Tibial nerve (tissue), 3 donors: Measurements from ENCODE around the gene AMDHD1.

Source experiments
- POLR2A ChIP-seq, 2 donors: fragments of 450-650 bp; IDR thresholded peaks; one replicate each; pipeline ENCODE4 v1.6.1; 2017; ENCODE audit warnings: antibody characterized with exemption in 2 of 2, mild to moderate bottlenecking in 2 of 2, moderate library complexity in 2 of 2
- TF ChIP-seq, protein P1 (sequence below), 5 experiments: fragments of 200-600 bp in 3 of 5; fragments of 450-650 bp in 2 of 5; sonication (generic) in 3 of 5; IDR thresholded peaks; one replicate each; pipeline ENCODE4 v1.5.1; 2016 to 2019; ENCODE audit warnings: antibody characterized with exemption in 5 of 5, mild to moderate bottlenecking in 3 of 5, moderate library complexity in 2 of 5

DNA sequence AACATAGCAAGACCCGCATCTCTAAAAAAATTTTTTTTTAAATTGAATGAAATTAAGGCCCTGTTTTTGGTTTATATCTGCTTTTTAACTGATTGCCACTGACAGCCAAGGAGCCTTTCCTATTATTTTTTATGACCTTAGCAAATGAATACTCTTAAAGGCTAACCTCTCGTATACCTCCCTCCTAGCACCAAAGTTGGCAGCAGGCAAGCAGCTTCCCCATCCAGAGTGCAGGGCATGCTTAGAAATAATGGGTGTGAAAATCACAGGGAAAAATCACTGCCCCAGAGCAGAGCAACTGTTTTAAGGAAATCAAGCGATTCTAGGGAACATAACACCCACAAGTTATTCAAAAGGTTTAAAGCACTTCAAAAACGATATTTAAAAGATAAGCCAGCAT lies 32.4 kb downstream of the AMDHD1 start:
- TF ChIP-seq POLR2A (IDR thresholded peaks at IDR 0.05), result no peak
- TF ChIP-seq, protein P1, sequence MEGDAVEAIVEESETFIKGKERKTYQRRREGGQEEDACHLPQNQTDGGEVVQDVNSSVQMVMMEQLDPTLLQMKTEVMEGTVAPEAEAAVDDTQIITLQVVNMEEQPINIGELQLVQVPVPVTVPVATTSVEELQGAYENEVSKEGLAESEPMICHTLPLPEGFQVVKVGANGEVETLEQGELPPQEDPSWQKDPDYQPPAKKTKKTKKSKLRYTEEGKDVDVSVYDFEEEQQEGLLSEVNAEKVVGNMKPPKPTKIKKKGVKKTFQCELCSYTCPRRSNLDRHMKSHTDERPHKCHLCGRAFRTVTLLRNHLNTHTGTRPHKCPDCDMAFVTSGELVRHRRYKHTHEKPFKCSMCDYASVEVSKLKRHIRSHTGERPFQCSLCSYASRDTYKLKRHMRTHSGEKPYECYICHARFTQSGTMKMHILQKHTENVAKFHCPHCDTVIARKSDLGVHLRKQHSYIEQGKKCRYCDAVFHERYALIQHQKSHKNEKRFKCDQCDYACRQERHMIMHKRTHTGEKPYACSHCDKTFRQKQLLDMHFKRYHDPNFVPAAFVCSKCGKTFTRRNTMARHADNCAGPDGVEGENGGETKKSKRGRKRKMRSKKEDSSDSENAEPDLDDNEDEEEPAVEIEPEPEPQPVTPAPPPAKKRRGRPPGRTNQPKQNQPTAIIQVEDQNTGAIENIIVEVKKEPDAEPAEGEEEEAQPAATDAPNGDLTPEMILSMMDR (IDR thresholded peaks at IDR 0.05), result no peak
